GM12878 (cell line): ENCODE measurements around the gene DAGLA. TPM values are rescaled to one million over a fixed set of nuclear protein-coding genes. Genes with fewer than 3 reads are reported as not detected.
"Not testable (repeated sequence)": the region's sequence is repeated elsewhere in the genome, so short reads cannot be mapped to it uniquely, and the experiment has no call there.

Experiments
- ATAC-seq: fragments of 200-7000 bp; cut with Tn5 transposase; 3 replicates; pipeline ENCODE4 v1.9.1; 2020; ENCODE audit warnings: mild to moderate bottlenecking, moderate library complexity
- BruUV-seq: library from RNA; stranded (reverse); fragments of 400-500 nt; replicated peaks from 2 replicates; lab custom pipeline; 2021; lab: Mats Ljungman, UMichigan
- CTCF ChIA-PET: fragments of 300-600 bp; sonication (Branson Sonifier 250); formaldehyde crosslinking; extraction: SDS; loops from one replicate; lab custom pipeline; 2021; ENCODE audit warnings: inconsistent platforms; lab: Yijun Ruan, JAX
- POLR2A ChIA-PET: fragments of 350-600 bp; formaldehyde crosslinking; extraction: SDS; loops from one replicate; lab custom pipeline; 2021; ENCODE audit warnings: inconsistent platforms; lab: Charles Lee
- RAD21 ChIA-PET: fragments of 300-600 bp; sonication (Branson Sonifier 250); formaldehyde crosslinking; loops from one replicate; lab custom pipeline; 2023; ENCODE audit warnings: antibody characterized with exemption; ENCODE audit not compliant: unreplicated experiment; lab: Charles Lee
- SMC1A ChIA-PET: fragments of 300-600 bp; sonication (Branson Sonifier 250); formaldehyde crosslinking; loops from one replicate; lab custom pipeline; 2023; ENCODE audit not compliant: unreplicated experiment, uncharacterized antibody; lab: Charles Lee
- DNase-seq: peaks from one replicate; pipeline ENCODE4 v3.0.0-alpha.2; 2011; ENCODE audit warnings: low read depth, low spot score
- FAIRE-seq: peaks from 3 replicates; lab custom pipeline; 2011; peaks lifted over from hg19 to GRCh38; lab: Jason Lieb, UNC
- H2AFZ ChIP-seq: 2 replicates; pipeline ENCODE4 v1.6.0; 2011; ENCODE audit warnings: low read depth, low read length, control low read depth; ENCODE audit not compliant: control insufficient read depth
- H3K27ac ChIP-seq: 2 replicates; pipeline ENCODE4 v1.5.1; 2011; ENCODE audit warnings: control low read depth; ENCODE audit not compliant: control insufficient read depth, insufficient read depth
- H3K27me3 ChIP-seq, 2 experiments: replicated peaks in 1 of 2; 2 replicates each; pipeline versions ENCODE4 v1.6.0 to v1.6.1; 2011; ENCODE audit warnings: low read length in 1 of 2; ENCODE audit not compliant: control insufficient read depth in 2 of 2, insufficient read depth in 2 of 2
- H3K36me3 ChIP-seq, 2 experiments: 2 replicates each; pipeline ENCODE4 v1.5.1; 2011; ENCODE audit warnings: low read length in 1 of 2; ENCODE audit not compliant: control insufficient read depth in 2 of 2, insufficient read depth in 2 of 2
- H3K4me1 ChIP-seq: 2 replicates; pipeline ENCODE4 v1.6.1; 2011; ENCODE audit warnings: mild to moderate bottlenecking, low read length, moderate library complexity, mixed read lengths; ENCODE audit not compliant: control insufficient read depth, insufficient read depth
- H3K4me2 ChIP-seq: 2 replicates; pipeline ENCODE4 v1.6.0; 2011; ENCODE audit warnings: control low read depth; ENCODE audit not compliant: control insufficient read depth, insufficient read depth
- H3K4me3 ChIP-seq: fragments of 200-600 bp; sonication (generic); 2 replicates; pipeline ENCODE4 v1.5.1; 2016
- H3K79me2 ChIP-seq: 2 replicates; pipeline ENCODE4 v1.6.0; 2011; ENCODE audit warnings: low read length; ENCODE audit not compliant: control insufficient read depth, insufficient read depth
- H3K9ac ChIP-seq: 2 replicates; pipeline ENCODE4 v1.8.0; 2011; ENCODE audit warnings: low read length, control low read depth, mixed read lengths; ENCODE audit not compliant: control insufficient read depth, insufficient read depth
- H3K9me3 ChIP-seq: replicated peaks from 3 replicates; pipeline ENCODE4 v1.5.1; 2011; ENCODE audit warnings: mild to moderate bottlenecking, low read length; ENCODE audit not compliant: control insufficient read depth, insufficient read depth
- H4K20me1 ChIP-seq: 2 replicates; pipeline ENCODE4 v1.6.0; 2011; ENCODE audit not compliant: control insufficient read depth, insufficient read depth
- CBX3 ChIP-seq: fragments of 200-600 bp; sonication (generic); IDR thresholded peaks from 2 replicates; pipeline ENCODE4 v1.6.1; 2016; ENCODE audit warnings: low read depth, borderline replicate concordance
- CEBPB ChIP-seq, 2 experiments: fragments of 150-350 bp in 1 of 2; IDR thresholded peaks; 2 replicates each; pipeline ENCODE4 v1.6.1; 2012 to 2014; ENCODE audit warnings: low read depth in 2 of 2, low read length in 2 of 2, borderline replicate concordance in 1 of 2, inconsistent platforms in 1 of 2
- CHD4 ChIP-seq: fragments of 200-600 bp; sonication (generic); IDR thresholded peaks from 2 replicates; pipeline ENCODE4 v1.6.1; 2016; ENCODE audit warnings: mild to moderate bottlenecking
- CREB1 ChIP-seq: IDR thresholded peaks from 2 replicates; pipeline ENCODE4 v1.6.1; 2012; ENCODE audit warnings: low read depth, mild to moderate bottlenecking, inconsistent platforms
- CTCF ChIP-seq, 3 experiments: IDR thresholded peaks in 2 of 3; conservative IDR thresholded peaks in 1 of 3; 2 replicates each; pipeline ENCODE4 v1.5.1; 2011; ENCODE audit warnings: low read depth in 3 of 3, low read length in 3 of 3, mild to moderate bottlenecking in 3 of 3, control low read depth in 2 of 3, moderate library complexity in 2 of 3, inconsistent platforms in 1 of 3, mixed read lengths in 1 of 3; ENCODE audit not compliant: control insufficient read depth in 2 of 3, insufficient read depth in 1 of 3; ENCODE audit errors: extremely low read depth in 1 of 3
- DPF2 ChIP-seq: fragments of 450-650 bp; IDR thresholded peaks from 2 replicates; pipeline ENCODE4 v1.6.1; 2017; ENCODE audit warnings: mild to moderate bottlenecking
- RCOR1 ChIP-seq: conservative IDR thresholded peaks from 2 replicates; pipeline ENCODE4 v1.6.1; 2012; ENCODE audit warnings: low read depth, low read length, improper control_type of control experiment
- YY1 ChIP-seq: IDR thresholded peaks from 2 replicates; pipeline ENCODE4 v1.6.1; 2011; ENCODE audit warnings: low read depth, mild to moderate bottlenecking, low read length
- WGBS: methylation state at CpG from one replicate; pipeline ENCODE4 v1.1.6; 2016; ENCODE audit warnings: low lambda C conversion rate; ENCODE audit not compliant: insufficient replicate concordance, insufficient coverage; ENCODE audit errors: missing lambda C conversion rate; 5-methylcytosine and 5-hydroxymethylcytosine counted together
- in situ Hi-C: fragments of 300-500 bp; cut with MboI; formaldehyde crosslinking; loops from 9 replicates; pipeline ENCODE4 v1.14.3; 2018; ENCODE audit warnings: mixed read lengths
- intact Hi-C: fragments of 100-400 bp; cut with micrococcal nuclease; formaldehyde crosslinking; loops from one replicate; pipeline ENCODE4 v1.14.2; 2022; ENCODE audit not compliant: unreplicated experiment
- polyA plus RNA-seq, 11 experiments: library from polyadenylated mRNA; depleted of rRNA in 4 of 11; unstranded in 6 of 11; stranded (reverse) in 5 of 11; fragments of >200 nt; fragmentation: Nextera tagmentation in 4 of 11; fragmentation: Illumina TruSeq in 1 of 11; extraction: Ambion mirVana in 4 of 11; extraction: Trizol in 1 of 11; gene quantifications; 1 replicate in 1 of 11; 2 replicates in 10 of 11; pipeline versions ENCODE4 v1.2.1 to v1.2.3, GENCODE V29; 2011 to 2016; ENCODE audit warnings: inconsistent platforms in 2 of 11, missing spikeins in 2 of 11, low read depth in 1 of 11
- total RNA-seq, 4 experiments: library from RNA; depleted of rRNA in 3 of 4; stranded (reverse); fragments of >200 nt in 3 of 4; fragmentation: Illumina TruSeq in 1 of 4; extraction: Trizol in 1 of 4; gene quantifications; 2 replicates each; pipeline versions ENCODE4 v1.2.1 to v1.2.3, GENCODE V29; 2013 to 2021

Gene DAGLA
- total and polyA plus RNA-seq, 10 of the 15 experiments (the other 5 are each of a cell fraction or from before 2014, with no cell fraction given) = 0.05 TPM; not detected in 9

GRCh38 chr11:61670626-61671025, 9.6 kb upstream of the DAGLA start:
- DNase-seq (no peak), FAIRE-seq (no peak), ATAC-seq (no peak)
- H3K4me3 ChIP-seq = no peak overlapping the region
- in situ Hi-C loops (no loop called here), intact Hi-C loops (no loop called here)
- RAD21 ChIA-PET = no interaction called here
- H3K9me3 ChIP-seq = no peaks in the 10 kb centered on the region
- peak; percentile 44; the same call in 1 of the 2 replicates for TF ChIP-seq DPF2
- no peak for TF ChIP-seq CEBPB (IDR thresholded peaks at IDR 0.05; ENCODE audit: borderline replicate concordance in 1 of 2, low read depth in 2 of 2, low read length in 2 of 2)
- WGBS = 56% methylated on average over 2 of the region's 2 CpGs
- H2AFZ ChIP-seq = no peak overlapping the region
- no peaks in the 10 kb centered on the region for H3K79me2 ChIP-seq
- H3K27ac ChIP-seq = no peak overlapping the region
- no peak overlapping the region for H3K4me2 ChIP-seq
- no peaks in the 10 kb centered on the region for H4K20me1 ChIP-seq
- H3K36me3 ChIP-seq = no peaks in the 10 kb centered on the region
- no peaks in the 10 kb centered on the region for H3K4me1 ChIP-seq
- CTCF ChIA-PET = no interaction called here
- BruUV-seq = no TSS peak
- H3K27me3 ChIP-seq = peaks cover 3% of the 10 kb centered on the region in 2 experiments
- SMC1A ChIA-PET = no interaction called here
- POLR2A ChIA-PET = no interaction called here
- H3K9ac ChIP-seq = no peak overlapping the region

- DNase-seq (no peak), ATAC-seq (no peak), FAIRE-seq (no peak)
- H3K79me2 ChIP-seq = no peaks in the 10 kb centered on the region
- H2AFZ ChIP-seq = no peak overlapping the region
- no peaks in the 10 kb centered on the region for H4K20me1 ChIP-seq
- no peak overlapping the region for H3K9ac ChIP-seq
- SMC1A ChIA-PET = no interaction called here
- 16% methylated on average over 5 of the region's 5 CpGs for WGBS
- no peak overlapping the region for H3K4me3 ChIP-seq
- H3K4me1 ChIP-seq = no peaks in the 10 kb centered on the region
- no peak overlapping the region for H3K27ac ChIP-seq
- peaks cover 3 to 8% of the 10 kb centered on the region in 2 experiments for H3K27me3 ChIP-seq
- in situ Hi-C loops (no loop called here), intact Hi-C loops (no loop called here)
- RAD21 ChIA-PET = no interaction called here
- TF ChIP-seq CBX3 (no peak), CTCF (IDR thresholded peaks at IDR 0.05 in 2 of 3, conservative IDR thresholded peaks at IDR 0.05 in 1 of 3; ENCODE audit: control insufficient read depth in 2 of 3, extremely low read depth in 1 of 3, insufficient read depth in 1 of 3, low read depth in 3 of 3, low read length in 3 of 3) (peak in 1 of 3 experiments; percentile 15; a peak in 1 of 6 replicates), YY1 (0 out of 2 replicates have a peak, but pooled peaks have one; percentile 26), CHD4 (no peak), CREB1 (no peak), RCOR1 (no peak)
- no peaks in the 10 kb centered on the region for H3K9me3 ChIP-seq
- H3K4me2 ChIP-seq = no peak overlapping the region
- BruUV-seq = no TSS peak
- POLR2A ChIA-PET = no interaction called here
- CTCF ChIA-PET = interaction anchor here (1.4 to 1.6 kb wide), 2 partner anchors 8 to 62 kb away, joined by 4 to 7 read pairs; no protein-coding TSS in a partner anchor
- H3K36me3 ChIP-seq = no peaks in the 10 kb centered on the region
Measured at GRCh38 chr11:61671527-61671926, 8.7 kb upstream of the DAGLA start.

- H3K36me3 ChIP-seq, intact Hi-C loops, ATAC-seq, H3K79me2 ChIP-seq, H3K9ac ChIP-seq, in situ Hi-C loops, H4K20me1 ChIP-seq, H2AFZ ChIP-seq, BruUV-seq, DNase-seq, CTCF ChIA-PET, FAIRE-seq, H3K9me3 ChIP-seq, H3K4me2 ChIP-seq, H3K27me3 ChIP-seq, H3K27ac ChIP-seq, SMC1A ChIA-PET, H3K4me1 ChIP-seq, H3K4me3 ChIP-seq, POLR2A ChIA-PET: not testable (repeated sequence)
- WGBS = 0% methylated on average over 2 of the region's 2 CpGs
- RAD21 ChIA-PET = interaction anchor here (1.4 kb wide), 1 partner anchor 59 kb away, joined by 3 read pairs; no protein-coding TSS in a partner anchor
Measured at GRCh38 chr11:61673946-61674467, 6.2 kb upstream of the DAGLA start.
